Stomach (tissue), 4 donors: ENCODE measurements around the gene TTC7B.

ENCODE experiments used
- EP300 ChIP-seq: sonication (generic); formaldehyde crosslinking; IDR thresholded peaks from one replicate; pipeline ENCODE4 v1.6.1; 2017; ENCODE audit warnings: antibody characterized with exemption
- POLR2A ChIP-seq, 4 donors: fragments of 450-650 bp; IDR thresholded peaks; one replicate each; pipeline ENCODE4 v1.6.1; 2016; ENCODE audit warnings: antibody characterized with exemption in 4 of 4, control low read depth in 2 of 4, mild to moderate bottlenecking in 1 of 4, moderate library complexity in 1 of 4
- POLR2AphosphoS5 ChIP-seq, 3 donors: sonication (generic); formaldehyde crosslinking; IDR thresholded peaks; one replicate each; pipeline ENCODE4 v1.6.1; 2016; ENCODE audit warnings: antibody characterized with exemption in 3 of 3
- TF ChIP-seq, protein P1 (sequence below), 7 experiments: fragments of 450-650 bp in 4 of 7; fragments of 200-600 bp in 3 of 7; sonication (generic) in 3 of 7; IDR thresholded peaks; one replicate each; pipeline ENCODE4 v1.5.1; 2016 to 2019; ENCODE audit warnings: antibody characterized with exemption in 7 of 7, control low read depth in 2 of 7, mild to moderate bottlenecking in 1 of 7

DNA sequence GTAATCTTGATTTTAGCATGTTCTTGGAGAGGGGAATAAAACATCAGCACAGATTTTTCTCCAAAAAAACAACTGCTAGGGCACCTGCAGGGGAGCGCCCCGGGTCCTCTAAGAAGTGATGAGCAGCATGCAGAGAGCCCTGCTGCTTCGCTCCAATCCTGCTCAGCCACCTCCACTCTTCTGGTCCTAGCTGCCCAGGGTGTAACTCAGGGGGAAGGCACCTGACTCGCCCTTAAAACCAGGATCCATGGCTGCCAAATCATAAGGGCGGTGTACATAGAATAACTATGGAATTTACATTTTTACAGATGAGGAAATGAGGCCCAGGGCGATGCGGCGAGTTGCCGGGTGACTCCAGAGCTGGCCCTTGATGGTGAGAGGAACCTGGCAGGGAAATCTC is 214.7 kb downstream of the TTC7B start:
- TF ChIP-seq POLR2A (IDR thresholded peaks at IDR 0.05) (no peak), POLR2AphosphoS5 (IDR thresholded peaks at IDR 0.05) (no peak), EP300 (no peak)
- TF ChIP-seq, protein P1, sequence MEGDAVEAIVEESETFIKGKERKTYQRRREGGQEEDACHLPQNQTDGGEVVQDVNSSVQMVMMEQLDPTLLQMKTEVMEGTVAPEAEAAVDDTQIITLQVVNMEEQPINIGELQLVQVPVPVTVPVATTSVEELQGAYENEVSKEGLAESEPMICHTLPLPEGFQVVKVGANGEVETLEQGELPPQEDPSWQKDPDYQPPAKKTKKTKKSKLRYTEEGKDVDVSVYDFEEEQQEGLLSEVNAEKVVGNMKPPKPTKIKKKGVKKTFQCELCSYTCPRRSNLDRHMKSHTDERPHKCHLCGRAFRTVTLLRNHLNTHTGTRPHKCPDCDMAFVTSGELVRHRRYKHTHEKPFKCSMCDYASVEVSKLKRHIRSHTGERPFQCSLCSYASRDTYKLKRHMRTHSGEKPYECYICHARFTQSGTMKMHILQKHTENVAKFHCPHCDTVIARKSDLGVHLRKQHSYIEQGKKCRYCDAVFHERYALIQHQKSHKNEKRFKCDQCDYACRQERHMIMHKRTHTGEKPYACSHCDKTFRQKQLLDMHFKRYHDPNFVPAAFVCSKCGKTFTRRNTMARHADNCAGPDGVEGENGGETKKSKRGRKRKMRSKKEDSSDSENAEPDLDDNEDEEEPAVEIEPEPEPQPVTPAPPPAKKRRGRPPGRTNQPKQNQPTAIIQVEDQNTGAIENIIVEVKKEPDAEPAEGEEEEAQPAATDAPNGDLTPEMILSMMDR (IDR thresholded peaks at IDR 0.05), result no peak
